HG03060 (cell line): ENCODE data around the gene RGS7BP.

Experiments
- ATAC-seq: cut with Tn5 transposase; IDR thresholded peaks from one replicate; pipeline ENCODE4 v1.9.1; 2021; ENCODE audit warnings: low read depth, moderate number of reproducible peaks; ENCODE audit not compliant: unreplicated experiment

The RGS7BP gene

GRCh38 chr5:64628901-64629300 is 123.1 kb downstream of the RGS7BP start:
- ATAC-seq = no peak

- no peak for ATAC-seq
Observed at GRCh38 chr5:64629841-64630240, 124.0 kb downstream of the RGS7BP start.

DNA sequence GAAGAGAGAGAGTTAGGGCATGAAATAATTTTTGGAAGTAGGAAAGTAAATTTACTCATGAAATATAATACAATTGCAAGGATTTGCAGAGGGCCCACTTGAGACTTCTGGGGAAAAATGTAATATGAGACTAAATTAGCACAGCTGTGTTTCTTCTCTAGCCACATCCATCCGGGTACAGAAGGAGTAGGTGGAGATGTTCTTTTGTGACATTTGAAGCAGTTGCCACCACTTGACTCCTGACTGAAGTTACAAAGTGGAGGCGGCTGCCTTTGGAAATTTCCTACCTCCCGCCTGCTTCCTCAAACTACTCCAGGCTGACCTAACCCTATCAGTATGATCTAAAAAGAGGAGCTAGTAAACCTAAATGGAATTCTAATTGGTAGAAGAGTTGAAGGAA is 126.4 kb downstream of the RGS7BP start:
- no peak for ATAC-seq

- no peak for ATAC-seq
Observed at GRCh38 chr5:64634997-64635686, 129.3 kb downstream of the RGS7BP start.

DNA sequence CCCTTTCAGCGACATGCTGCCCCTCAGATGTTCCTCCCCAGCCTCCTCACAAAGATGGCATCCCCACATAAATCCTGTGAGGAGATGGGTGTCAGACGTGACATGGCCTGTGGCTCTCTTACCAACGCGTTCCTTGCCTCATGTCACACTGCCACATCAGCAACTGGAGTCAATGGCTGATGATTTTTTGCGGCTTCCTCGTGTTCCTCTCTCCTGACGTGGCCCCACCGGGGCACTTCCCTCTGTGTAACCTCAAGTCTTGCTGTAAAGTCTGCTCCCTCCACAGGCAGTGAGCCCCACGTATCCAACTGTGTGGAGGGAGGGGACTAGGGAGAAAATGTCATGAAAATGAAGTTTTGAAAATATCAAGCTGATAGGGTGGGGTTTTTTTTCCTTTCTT is 131.3 kb downstream of the RGS7BP start:
- ATAC-seq = no peak

DNA sequence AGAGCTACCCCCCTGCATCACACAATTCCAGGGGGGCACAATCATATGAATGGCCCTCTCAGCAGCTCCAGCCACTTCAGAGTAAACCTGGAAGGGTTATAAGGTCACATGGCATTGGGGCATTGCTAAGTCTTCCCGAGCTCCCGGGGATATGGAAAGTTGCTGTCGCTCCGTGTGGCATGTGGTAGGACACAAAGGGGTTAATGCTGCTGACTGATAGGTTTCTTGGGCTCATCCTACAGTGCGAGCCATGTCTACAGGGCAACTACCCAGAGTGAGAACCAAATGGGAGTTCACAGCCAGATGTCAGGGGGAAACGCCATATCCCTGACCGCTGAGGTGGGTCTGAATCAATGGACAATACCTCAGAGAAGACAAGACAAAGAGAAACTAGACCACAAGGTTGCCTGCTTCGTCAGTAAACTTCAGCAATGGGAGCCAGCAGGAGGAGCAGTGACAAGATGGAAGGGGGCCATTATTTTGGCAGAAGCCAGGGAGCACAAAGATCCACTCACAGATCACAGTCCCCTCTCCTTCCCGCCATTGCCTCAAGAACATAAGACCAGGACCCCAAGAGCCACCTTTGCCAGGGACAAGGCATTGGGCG is 132.1 kb downstream of the RGS7BP start:
- ATAC-seq = no peak

- no peak for ATAC-seq
Observed at GRCh38 chr5:64644831-64645230, 139.0 kb downstream of the RGS7BP start.

DNA sequence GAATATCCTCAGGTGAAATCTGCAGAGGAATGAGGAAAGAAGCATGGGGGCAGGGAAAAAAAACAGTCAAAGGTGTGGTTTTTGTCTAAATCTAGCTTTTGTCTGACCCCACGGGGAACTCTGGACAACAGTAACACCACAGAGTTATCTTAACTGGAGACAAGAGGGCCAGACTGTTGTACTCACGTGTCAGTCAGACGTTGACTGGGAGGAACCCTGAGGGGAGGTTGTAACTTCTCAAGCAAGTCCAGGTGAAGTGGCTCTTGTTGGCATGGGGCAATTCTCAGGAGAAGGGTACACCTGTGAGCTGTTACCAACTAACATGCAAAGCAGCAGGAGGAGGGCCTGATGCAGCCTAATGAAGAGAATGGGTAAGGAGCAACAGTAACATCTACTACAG is 140.4 kb downstream of the RGS7BP start:
- ATAC-seq = no peak

GRCh38 chr5:64649512-64649911 is 143.7 kb downstream of the RGS7BP start:
- no peak for ATAC-seq

- no peak for ATAC-seq
Observed at GRCh38 chr5:64653766-64654560, 148.1 kb downstream of the RGS7BP start.

DNA sequence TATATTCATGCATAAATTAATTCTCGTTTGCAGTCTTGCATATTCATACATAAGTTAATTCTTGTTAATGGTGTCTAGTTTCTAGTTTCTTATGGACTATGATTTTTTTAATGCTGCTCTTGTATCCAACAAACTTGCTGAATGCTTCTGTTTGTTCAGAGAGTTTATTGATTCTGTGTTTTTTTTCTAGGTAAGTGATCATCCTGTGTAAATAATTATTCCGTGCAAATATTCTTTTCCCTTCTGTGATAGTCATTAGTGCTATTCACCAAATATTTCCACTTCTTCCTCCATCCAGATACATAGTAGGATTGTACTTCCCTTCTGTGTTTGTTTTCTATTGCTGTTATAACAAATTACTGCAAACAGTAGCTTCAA is 148.7 kb downstream of the RGS7BP start:
- ATAC-seq = no peak

GRCh38 chr5:64655596-64655995 is 149.8 kb downstream of the RGS7BP start:
- ATAC-seq = no peak

DNA sequence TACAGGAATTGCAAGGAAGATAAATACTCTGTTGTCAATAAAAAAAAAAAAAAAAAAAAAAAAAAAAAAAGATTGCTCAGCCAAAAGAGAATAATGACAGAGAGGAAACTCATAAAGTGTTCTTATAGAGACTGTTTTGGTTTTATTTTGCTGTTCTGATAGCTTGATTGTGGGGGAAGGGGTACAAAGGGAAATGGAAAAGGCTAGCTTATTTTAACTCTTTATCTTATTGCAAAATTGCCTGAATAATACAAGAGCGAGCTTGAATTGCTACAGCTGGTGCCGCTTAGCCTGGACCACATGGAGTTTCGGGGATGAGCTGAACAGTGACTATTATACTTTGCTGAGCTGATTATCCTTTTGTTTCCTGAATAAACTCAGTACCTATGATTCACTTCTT is 153.5 kb downstream of the RGS7BP start:
- ATAC-seq = no peak
